ENCODE measurements around the gene DUOX2. TPM values are rescaled to one million over a fixed set of nuclear protein-coding genes. Genes with fewer than 3 reads are reported as not detected.

DUOX2 gene
- total and polyA plus RNA-seq, 8 donors: 0.29 to 2.7 (median 0.38) TPM

DNA sequence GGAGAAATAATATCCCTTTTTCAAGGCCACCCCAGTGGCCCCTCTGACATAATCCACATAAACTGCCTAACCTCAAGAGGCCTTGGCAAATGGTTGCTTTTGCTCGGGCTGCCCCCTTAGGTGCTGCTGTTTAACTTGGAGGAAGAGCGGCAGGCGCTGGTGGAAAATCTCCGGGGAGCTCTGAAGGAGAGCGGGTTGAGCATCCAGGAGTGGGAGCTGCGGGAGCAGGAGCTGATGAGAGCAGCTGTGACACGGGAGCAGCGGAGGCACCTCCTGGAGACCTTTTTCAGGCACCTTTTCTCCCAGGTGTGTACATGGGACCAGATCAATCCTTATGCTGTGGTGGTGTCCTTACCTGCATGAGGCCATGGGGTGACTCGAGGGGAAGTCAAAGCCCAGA is 30.8 kb upstream of the DUOX2 start:
- no peaks in the 10 kb centered on the region for H3K4me1 ChIP-seq
- no peak overlapping the region for H3K27ac ChIP-seq
- DNase-seq (no peak), ATAC-seq (no peak)
- TF ChIP-seq, protein P1, sequence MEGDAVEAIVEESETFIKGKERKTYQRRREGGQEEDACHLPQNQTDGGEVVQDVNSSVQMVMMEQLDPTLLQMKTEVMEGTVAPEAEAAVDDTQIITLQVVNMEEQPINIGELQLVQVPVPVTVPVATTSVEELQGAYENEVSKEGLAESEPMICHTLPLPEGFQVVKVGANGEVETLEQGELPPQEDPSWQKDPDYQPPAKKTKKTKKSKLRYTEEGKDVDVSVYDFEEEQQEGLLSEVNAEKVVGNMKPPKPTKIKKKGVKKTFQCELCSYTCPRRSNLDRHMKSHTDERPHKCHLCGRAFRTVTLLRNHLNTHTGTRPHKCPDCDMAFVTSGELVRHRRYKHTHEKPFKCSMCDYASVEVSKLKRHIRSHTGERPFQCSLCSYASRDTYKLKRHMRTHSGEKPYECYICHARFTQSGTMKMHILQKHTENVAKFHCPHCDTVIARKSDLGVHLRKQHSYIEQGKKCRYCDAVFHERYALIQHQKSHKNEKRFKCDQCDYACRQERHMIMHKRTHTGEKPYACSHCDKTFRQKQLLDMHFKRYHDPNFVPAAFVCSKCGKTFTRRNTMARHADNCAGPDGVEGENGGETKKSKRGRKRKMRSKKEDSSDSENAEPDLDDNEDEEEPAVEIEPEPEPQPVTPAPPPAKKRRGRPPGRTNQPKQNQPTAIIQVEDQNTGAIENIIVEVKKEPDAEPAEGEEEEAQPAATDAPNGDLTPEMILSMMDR (IDR thresholded peaks at IDR 0.05): no peak
- H3K27me3 ChIP-seq: no peaks in the 10 kb centered on the region
- H3K9me3 ChIP-seq: no peaks in the 10 kb centered on the region
- no peak overlapping the region for H3K4me3 ChIP-seq
- peaks cover 0 to 29% of the 10 kb centered on the region in 2 donors for H3K36me3 ChIP-seq
- intact Hi-C loops (cut with DNase I): no loop called here

DNA sequence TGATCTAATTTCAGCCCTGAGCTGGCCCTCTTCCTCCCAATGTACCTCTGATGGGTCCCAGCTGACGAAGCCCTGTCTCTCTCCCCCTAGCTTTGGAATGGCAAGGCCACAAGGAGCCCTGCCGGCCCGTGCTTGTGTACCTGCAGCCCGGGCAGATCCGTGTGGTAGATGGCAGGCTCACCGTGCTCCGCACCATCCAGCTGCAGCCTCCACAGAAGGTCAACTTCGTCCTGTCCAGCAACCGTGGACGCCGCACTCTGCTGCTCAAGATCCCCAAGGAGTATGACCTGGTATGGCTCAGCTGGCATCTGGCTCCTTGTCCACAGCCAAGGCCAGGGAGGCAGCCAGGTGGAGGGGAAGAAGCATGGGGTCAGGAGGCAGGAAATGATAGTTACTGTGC is 30.0 kb upstream of the DUOX2 start:
- TF ChIP-seq, protein P1 (IDR thresholded peaks at IDR 0.05): no peak
- Histone ChIP-seq H3K36me3 (peaks cover 0 to 29% of the 10 kb centered on the region in 2 donors), H3K27ac (no peak overlapping the region), H3K9me3 (no peaks in the 10 kb centered on the region), H3K27me3 (no peaks in the 10 kb centered on the region), H3K4me3 (no peak overlapping the region), H3K4me1 (no peaks in the 10 kb centered on the region)
- DNase-seq (no peak), ATAC-seq (no peak)
- intact Hi-C loops (cut with DNase I): no loop called here

DNA sequence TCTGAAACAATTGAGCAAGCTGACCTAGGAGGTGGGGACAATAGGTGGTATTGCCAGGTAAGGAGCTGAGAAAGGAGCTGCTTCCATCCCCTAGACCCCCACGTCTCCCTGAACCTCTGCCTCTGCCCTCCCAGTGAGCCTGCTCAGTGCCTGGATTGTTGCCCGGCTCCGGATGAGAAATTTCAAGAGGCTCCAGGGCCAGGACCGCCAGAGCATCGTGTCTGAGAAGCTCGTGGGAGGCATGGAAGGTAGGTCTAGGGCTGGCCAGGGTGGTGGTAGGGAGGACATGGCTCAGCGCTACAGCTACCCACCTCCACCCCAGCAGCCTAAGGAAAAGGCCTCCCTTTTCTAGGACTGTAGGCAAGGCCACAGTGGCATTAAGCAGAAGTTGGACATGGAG is 29.1 kb upstream of the DUOX2 start:
- H3K27me3 ChIP-seq: no peaks in the 10 kb centered on the region
- ATAC-seq (no peak), DNase-seq (no peak)
- H3K36me3 ChIP-seq: peaks cover 0 to 25% of the 10 kb centered on the region in 2 donors
- peaks cover 0 to 5% of the 10 kb centered on the region in 2 donors for H3K4me1 ChIP-seq
- TF ChIP-seq, protein P1 (IDR thresholded peaks at IDR 0.05): no peak
- no peak overlapping the region for H3K4me3 ChIP-seq
- intact Hi-C loops (cut with DNase I): no loop called here
- no peaks in the 10 kb centered on the region for H3K9me3 ChIP-seq
- no peak overlapping the region for H3K27ac ChIP-seq

DNA sequence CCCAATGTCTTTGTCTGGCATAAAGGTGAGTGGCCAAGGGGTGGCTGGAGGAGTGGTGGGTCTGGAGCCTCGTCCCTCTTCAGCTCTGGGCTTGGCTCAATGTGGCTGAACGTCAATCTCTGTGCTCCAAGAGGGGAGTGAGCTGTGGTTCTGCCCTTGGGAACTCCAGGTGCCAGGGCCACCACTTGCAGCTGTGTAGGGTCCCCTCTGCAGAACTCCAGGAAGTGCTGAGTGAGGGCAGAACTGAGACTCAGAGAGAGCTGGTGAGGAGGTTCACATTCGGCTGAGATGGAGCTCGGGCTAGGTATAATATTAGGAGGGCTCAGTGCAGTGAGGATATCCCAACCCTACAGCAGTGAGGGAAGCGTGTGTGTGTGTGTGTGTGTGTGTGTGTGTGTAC is 27.4 kb upstream of the DUOX2 start:
- ATAC-seq (no peak), DNase-seq (no peak)
- Histone ChIP-seq H3K4me3 (no peak overlapping the region), H3K9me3 (no peaks in the 10 kb centered on the region), H3K36me3 (peaks cover 0 to 21% of the 10 kb centered on the region in 2 donors), H3K27me3 (peaks cover 4 to 10% of the 10 kb centered on the region in 2 donors), H3K4me1 (peaks cover 0 to 5% of the 10 kb centered on the region in 2 donors), H3K27ac (no peak overlapping the region)
- TF ChIP-seq, protein P1 (IDR thresholded peaks at IDR 0.05): no peak
- intact Hi-C loops (cut with DNase I): no loop called here

DNA sequence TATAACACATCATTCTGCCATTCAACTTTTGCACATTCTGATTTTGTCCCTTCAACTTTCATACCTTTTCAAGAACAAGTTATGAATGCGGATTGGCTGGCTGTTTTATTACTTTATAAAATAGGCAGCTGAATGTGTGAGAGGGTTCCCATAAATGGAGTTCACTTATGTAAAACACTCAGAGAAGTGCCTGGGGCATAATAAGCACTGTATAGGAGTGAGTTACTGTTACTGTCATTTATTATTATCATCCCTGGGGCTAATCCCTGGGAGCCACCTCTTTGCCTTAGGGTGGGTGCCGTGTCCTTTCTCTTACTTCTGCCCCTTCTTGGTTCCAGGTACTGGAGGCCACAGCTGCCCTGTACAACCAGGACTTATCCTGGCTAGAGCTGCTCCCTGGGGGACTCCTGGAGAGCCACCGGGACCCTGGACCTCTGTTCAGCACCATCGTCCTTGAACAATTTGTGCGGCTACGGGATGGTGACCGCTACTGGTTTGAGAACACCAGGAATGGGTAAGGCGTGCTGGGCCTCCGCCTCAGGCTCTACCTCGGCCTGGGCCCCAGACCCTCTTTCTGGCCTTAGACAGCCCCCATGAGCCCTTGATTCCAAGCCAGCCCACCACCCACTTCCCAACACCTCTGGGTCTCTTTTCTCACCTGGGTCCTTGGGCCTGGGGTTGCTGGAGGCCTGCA is 26.7 kb upstream of the DUOX2 start:
- peaks cover 4 to 17% of the 10 kb centered on the region in 2 donors for H3K27me3 ChIP-seq
- intact Hi-C loops (cut with DNase I): no loop called here
- H3K9me3 ChIP-seq: no peaks in the 10 kb centered on the region
- DNase-seq (no peak), ATAC-seq (no peak)
- peaks cover 0 to 5% of the 10 kb centered on the region in 2 donors for H3K4me1 ChIP-seq
- H3K4me3 ChIP-seq: no peak overlapping the region
- no peak overlapping the region for H3K27ac ChIP-seq
- TF ChIP-seq, protein P1 (IDR thresholded peaks at IDR 0.05): no peak
- H3K36me3 ChIP-seq: peaks cover 0 to 21% of the 10 kb centered on the region in 2 donors

Data from left lung (tissue), 10 donors.